ENCODE measurements around the gene PITPNC1. TPM values are rescaled to one million over a fixed set of nuclear protein-coding genes. Genes with fewer than 3 reads are reported as not detected.

PITPNC1 gene
- total RNA-seq, 6 donors from 2014 or later = 8.5 to 23.3 (median 13.7) TPM

GRCh38 chr17:67456889-67457288 lies 79.8 kb downstream of the PITPNC1 start:
- WGBS, 2 donors = 92 to 93% methylated on average over 3 of the region's 3 CpGs
- Histone ChIP-seq H3K27ac (no peak overlapping the region), H3K4me3 (no peak overlapping the region), H3K4me1 (no peaks in the 10 kb centered on the region), H3K36me3 (no peaks in the 10 kb centered on the region), H3K9me3 (peaks cover 0 to 4% (median 0%) of the 10 kb centered on the region in 4 donors), H3K27me3 (no peaks in the 10 kb centered on the region)
- ATAC-seq (ENCODE audit: low FRiP score in 2 of 2) (no peak), DNase-seq (no peak)
- TF ChIP-seq CTCF (IDR thresholded peaks at IDR 0.05) (no peak), POLR2AphosphoS5 (IDR thresholded peaks at IDR 0.05) (no peak), POLR2A (IDR thresholded peaks at IDR 0.05) (no peak), EP300 (IDR thresholded peaks at IDR 0.05) (no peak)

GRCh38 chr17:67458203-67458602 lies 81.1 kb downstream of the PITPNC1 start:
- Histone ChIP-seq H3K4me3 (no peak overlapping the region), H3K27ac (no peak overlapping the region), H3K36me3 (no peaks in the 10 kb centered on the region), H3K4me1 (no peaks in the 10 kb centered on the region), H3K27me3 (no peaks in the 10 kb centered on the region), H3K9me3 (peaks cover 0 to 4% (median 0%) of the 10 kb centered on the region in 4 donors)
- no peak for ATAC-seq (ENCODE audit: low FRiP score in 2 of 2)
- TF ChIP-seq CTCF (IDR thresholded peaks at IDR 0.05) (no peak), EP300 (IDR thresholded peaks at IDR 0.05) (no peak), POLR2AphosphoS5 (IDR thresholded peaks at IDR 0.05) (no peak), POLR2A (IDR thresholded peaks at IDR 0.05) (no peak)
- 99 to 100% methylated on average over 2 of the region's 2 CpGs for WGBS, 2 donors
- no peak for DNase-seq

GRCh38 chr17:67459985-67460384 lies 82.9 kb downstream of the PITPNC1 start:
- Histone ChIP-seq H3K27me3 (no peaks in the 10 kb centered on the region), H3K4me1 (no peaks in the 10 kb centered on the region), H3K36me3 (no peaks in the 10 kb centered on the region), H3K27ac (no peak overlapping the region), H3K9me3 (peaks cover 0 to 4% (median 0%) of the 10 kb centered on the region in 4 donors), H3K4me3 (no peak overlapping the region)
- TF ChIP-seq POLR2AphosphoS5 (IDR thresholded peaks at IDR 0.05) (no peak), CTCF (IDR thresholded peaks at IDR 0.05) (no peak), POLR2A (IDR thresholded peaks at IDR 0.05) (no peak), EP300 (IDR thresholded peaks at IDR 0.05) (no peak)
- ATAC-seq (ENCODE audit: low FRiP score in 2 of 2) (no peak), DNase-seq (no peak)
- 83 to 84% methylated on average over 7 of the region's 7 CpGs for WGBS, 2 donors

GRCh38 chr17:67461228-67461780 lies 84.2 kb downstream of the PITPNC1 start:
- DNase-seq (no peak), ATAC-seq (ENCODE audit: low FRiP score in 2 of 2) (no peak)
- no peaks in the 10 kb centered on the region for H3K4me1 ChIP-seq
- no peaks in the 10 kb centered on the region for H3K27me3 ChIP-seq
- no peak overlapping the region for H3K27ac ChIP-seq
- H3K36me3 ChIP-seq = no peaks in the 10 kb centered on the region
- 91 to 97% methylated on average over 6 of the region's 6 CpGs for WGBS, 2 donors
- TF ChIP-seq EP300 (IDR thresholded peaks at IDR 0.05) (no peak), POLR2AphosphoS5 (IDR thresholded peaks at IDR 0.05) (no peak), POLR2A (IDR thresholded peaks at IDR 0.05) (no peak), CTCF (IDR thresholded peaks at IDR 0.05) (no peak)
- H3K4me3 ChIP-seq = no peak overlapping the region
- H3K9me3 ChIP-seq = peaks cover 0 to 4% (median 0%) of the 10 kb centered on the region in 4 donors

- Histone ChIP-seq H3K36me3 (no peaks in the 10 kb centered on the region), H3K4me1 (no peaks in the 10 kb centered on the region), H3K27ac (no peak overlapping the region), H3K9me3 (peaks cover 0 to 4% (median 0%) of the 10 kb centered on the region in 4 donors), H3K27me3 (no peaks in the 10 kb centered on the region), H3K4me3 (no peak overlapping the region)
- DNase-seq (no peak), ATAC-seq (ENCODE audit: low FRiP score in 2 of 2) (no peak)
- TF ChIP-seq POLR2AphosphoS5 (IDR thresholded peaks at IDR 0.05) (no peak), EP300 (IDR thresholded peaks at IDR 0.05) (no peak), CTCF (IDR thresholded peaks at IDR 0.05) (no peak), POLR2A (IDR thresholded peaks at IDR 0.05) (no peak)
- WGBS, 2 donors = 84 to 96% methylated on average over 2 to 3 of the region's 3 CpGs
Observed at GRCh38 chr17:67461876-67462275, 84.8 kb downstream of the PITPNC1 start.

All from upper lobe of left lung (tissue), 6 donors.